Ovary (tissue), 3 donors: ENCODE measurements around the gene PATE3.

Experiments used
- CTCF ChIP-seq, 3 donors: fragments of 450-650 bp in 2 of 3; fragments of 200-600 bp in 1 of 3; IDR thresholded peaks; one replicate each; pipeline versions ENCODE4 v1.5.1 to v1.8.0; 2016 to 2022; ENCODE audit warnings: antibody characterized with exemption in 3 of 3, mild to moderate bottlenecking in 1 of 3
- EP300 ChIP-seq: sonication (generic); formaldehyde crosslinking; IDR thresholded peaks from one replicate; pipeline ENCODE4 v1.6.1; 2017; ENCODE audit warnings: antibody characterized with exemption
- POLR2A ChIP-seq: fragments of 450-650 bp; IDR thresholded peaks from one replicate; pipeline ENCODE4 v1.6.1; 2017; ENCODE audit warnings: antibody characterized with exemption, mild to moderate bottlenecking, moderate library complexity
- donor health status: DM: no; HTN: no; CAD: no.

DNA sequence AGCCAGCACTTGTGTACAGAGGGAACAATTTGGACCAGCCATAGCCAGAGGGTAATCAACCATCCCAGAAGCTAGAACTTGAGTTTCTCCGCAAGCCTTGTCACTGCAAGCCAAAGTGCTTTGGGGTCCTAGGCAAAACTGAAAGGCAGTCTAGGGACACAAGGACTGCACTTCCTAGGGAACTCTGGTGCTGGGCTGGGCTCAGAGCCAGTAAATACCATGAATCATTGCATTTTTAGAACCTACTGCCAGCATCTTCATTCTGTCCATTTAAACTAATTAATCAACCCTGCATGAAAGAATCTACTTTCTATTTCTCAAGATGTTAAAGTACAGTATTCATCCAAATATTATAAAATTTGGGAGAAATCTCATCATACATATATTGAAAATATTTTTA lies 20.0 kb downstream of the PATE3 start:
- TF ChIP-seq CTCF (IDR thresholded peaks at IDR 0.05), result no peak
- no peak for TF ChIP-seq POLR2A
- TF ChIP-seq EP300, result no peak
